Right ventricle myocardium superior (tissue), 1 donor: Measurements from ENCODE around the gene ASTL. TPM values are rescaled to one million over a fixed set of nuclear protein-coding genes. Genes with fewer than 3 reads are reported as not detected.

Source experiments
- ATAC-seq: fragments of 200-7000 bp; cut with Tn5 transposase; one replicate; pipeline ENCODE4 v1.9.1; 2020; ENCODE audit warnings: mild to moderate bottlenecking; ENCODE audit not compliant: poor library complexity
- DNase-seq: peaks from one replicate; pipeline ENCODE4 v3.0.0-alpha.2; 2020
- intact Hi-C: fragments of 100-400 bp; cut with DNase I; formaldehyde crosslinking; loops from one replicate; pipeline ENCODE4 v1.11.2; 2022
- total RNA-seq: library from RNA; stranded (reverse); fragmentation: NEBNext Ultra II Directional; extraction: Animal tissue kit (Norgen Biotek cat#: 25700); gene quantifications from one replicate; pipeline ENCODE4 v1.2.1, GENCODE V29; 2021
- donor health status: DM: no; HTN: yes; CAD: no; lungs with severe emphysema.

The ASTL gene
- total RNA-seq, 1 donor from 2014 or later: not detected

- peak; percentile 7 for DNase-seq
- intact Hi-C loops: no loop called here
- no peak for ATAC-seq
These were observed 18.9 kb downstream of the ASTL start for GRCh38 chr2:96119389-96119751.

GRCh38 chr2:96118698-96119388, 19.5 kb downstream of the ASTL start:
- peak; percentile 28 for DNase-seq
- no peak for ATAC-seq
- intact Hi-C loops: no loop called here

GRCh38 chr2:96117701-96118588, 20.4 kb downstream of the ASTL start:
- intact Hi-C loops: no loop called here
- DNase-seq (peak; percentile 26), ATAC-seq (no peak)

GRCh38 chr2:96116879-96117533, 21.3 kb downstream of the ASTL start:
- peak; percentile 91 for ATAC-seq
- DNase-seq: peak; percentile 65
- intact Hi-C loops: no loop called here

- DNase-seq: peak; percentile 70
- intact Hi-C loops: no loop called here
These were observed 21.9 kb downstream of the ASTL start, which contains the start of gene ADRA2B for GRCh38 chr2:96116424-96116878. TSS of gene ADRA2B (minus strand) at chr2:96116571. CDS start at chr2:96116149, 422 bp downstream.

GRCh38 chr2:96115631-96116423, 22.5 kb downstream of the ASTL start:
- intact Hi-C loops: no loop called here
- DNase-seq (peak; percentile 46), ATAC-seq (peak; percentile 17)

More at GRCh38 chr2:96116424-96116878, 21.9 kb downstream of the ASTL start, which contains the start of gene ADRA2B:
- peak; percentile 80 for ATAC-seq

GRCh38 chr2:96114903-96115581, 23.3 kb downstream of the ASTL start:
- ATAC-seq (no peak), DNase-seq (peak; percentile 26)
- intact Hi-C loops: loop anchor here (5.0 kb wide), 1 partner anchor 38 kb away; no protein-coding TSS in a partner anchor

GRCh38 chr2:96114546-96114902, 23.8 kb downstream of the ASTL start:
- ATAC-seq (no peak), DNase-seq (peak; percentile 37)
- intact Hi-C loops: loop anchor here (5.0 kb wide), 1 partner anchor 37 kb away; no protein-coding TSS in a partner anchor

- no peak for ATAC-seq
- peak; percentile 18 for DNase-seq
- intact Hi-C loops: loop anchor here (5.0 kb wide), 1 partner anchor 37 kb away; no protein-coding TSS in a partner anchor
These were observed 24.4 kb downstream of the ASTL start for GRCh38 chr2:96113951-96114350.

- intact Hi-C loops: loop anchor here (5.0 kb wide), 1 partner anchor 36 kb away; no protein-coding TSS in a partner anchor
- no peak for ATAC-seq
- peak; percentile 11 for DNase-seq
These were observed 25.0 kb downstream of the ASTL start for GRCh38 chr2:96113367-96113677.

GRCh38 chr2:96112501-96113366, 25.6 kb downstream of the ASTL start:
- DNase-seq (peak; percentile 21), ATAC-seq (no peak)
- intact Hi-C loops: loop anchor here (5.0 kb wide), 1 partner anchor 35 kb away; no protein-coding TSS in a partner anchor

- intact Hi-C loops: loop anchor here (5.0 kb wide), 1 partner anchor 35 kb away; no protein-coding TSS in a partner anchor
- no peak for ATAC-seq
- no peak for DNase-seq
These were observed 26.3 kb downstream of the ASTL start for GRCh38 chr2:96111823-96112500.

GRCh38 chr2:96111257-96111640, 27.1 kb downstream of the ASTL start:
- ATAC-seq: no peak
- intact Hi-C loops: loop anchor here (5.0 kb wide), 1 partner anchor 34 kb away; no protein-coding TSS in a partner anchor
- no peak for DNase-seq

- DNase-seq: no peak
- intact Hi-C loops: loop anchor here (5.0 kb wide), 1 partner anchor 33 kb away; no protein-coding TSS in a partner anchor
- ATAC-seq: no peak
These were observed 27.6 kb downstream of the ASTL start for GRCh38 chr2:96110621-96111256.

GRCh38 chr2:96109931-96110511, 28.3 kb downstream of the ASTL start:
- DNase-seq: no peak
- intact Hi-C loops: loop anchor here (5.0 kb wide), 1 partner anchor 33 kb away; no protein-coding TSS in a partner anchor
- no peak for ATAC-seq
